Subcutaneous adipose tissue (tissue), 4 donors: ENCODE data around the gene TCF4. TPM values are rescaled to one million over a fixed set of nuclear protein-coding genes. Genes with fewer than 3 reads are reported as not detected.

Source experiments
- CTCF ChIP-seq: fragments of 450-650 bp; IDR thresholded peaks from one replicate; pipeline ENCODE4 v1.5.1; 2016; ENCODE audit warnings: low read depth, mild to moderate bottlenecking, control low read depth, antibody characterized with exemption, moderate library complexity
- total RNA-seq, 4 donors: library from RNA; depleted of rRNA; stranded (reverse); fragments of >200 nt; gene quantifications; one replicate each; pipeline ENCODE4 v1.1.0, GENCODE V29; 2016

Gene TCF4
- total RNA-seq, 4 donors from 2014 or later, result 110 to 250 (median 170) TPM

GRCh38 chr18:55396267-55396905 lies 191.6 kb downstream of the TCF4 start:
- TF ChIP-seq CTCF, result no peak

DNA sequence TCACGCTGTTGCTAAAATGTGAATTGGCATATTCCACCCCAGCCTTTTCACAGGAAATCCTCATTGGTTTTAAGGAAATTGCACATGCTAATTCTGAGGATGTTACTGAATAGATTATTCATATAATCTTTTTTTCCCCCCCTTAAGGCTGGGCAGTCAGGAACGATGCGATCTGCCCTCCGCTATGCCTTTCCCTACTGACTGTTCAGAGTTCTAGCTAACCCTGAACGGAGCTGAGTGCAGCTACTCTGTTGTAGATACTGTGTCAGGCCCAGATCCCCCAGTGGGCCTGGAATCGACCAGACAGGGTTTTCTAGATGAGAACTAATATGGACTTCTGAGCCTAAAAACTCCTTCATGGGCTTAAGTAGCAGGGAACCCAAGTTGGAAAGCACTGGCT lies 192.2 kb downstream of the TCF4 start:
- TF ChIP-seq CTCF, result no peak

DNA sequence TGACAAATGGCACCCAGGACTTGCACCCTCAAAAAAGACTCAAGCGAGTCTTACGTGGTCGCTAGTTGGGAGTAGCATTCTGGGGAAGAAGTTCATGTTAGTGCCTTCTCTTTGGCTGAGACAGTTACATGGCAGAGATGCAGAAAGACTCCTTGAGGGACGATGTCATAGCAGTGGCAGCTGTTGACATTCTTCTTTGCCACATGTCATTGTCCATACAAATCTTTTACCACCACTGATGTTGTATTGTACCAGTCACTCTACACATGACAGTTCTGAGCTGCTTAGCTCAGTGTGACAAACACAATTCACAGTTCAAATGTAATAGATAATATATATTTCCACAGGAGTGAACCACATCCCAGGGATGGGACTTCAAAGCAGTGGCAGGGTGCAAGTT lies 197.1 kb downstream of the TCF4 start:
- no peak for TF ChIP-seq CTCF

DNA sequence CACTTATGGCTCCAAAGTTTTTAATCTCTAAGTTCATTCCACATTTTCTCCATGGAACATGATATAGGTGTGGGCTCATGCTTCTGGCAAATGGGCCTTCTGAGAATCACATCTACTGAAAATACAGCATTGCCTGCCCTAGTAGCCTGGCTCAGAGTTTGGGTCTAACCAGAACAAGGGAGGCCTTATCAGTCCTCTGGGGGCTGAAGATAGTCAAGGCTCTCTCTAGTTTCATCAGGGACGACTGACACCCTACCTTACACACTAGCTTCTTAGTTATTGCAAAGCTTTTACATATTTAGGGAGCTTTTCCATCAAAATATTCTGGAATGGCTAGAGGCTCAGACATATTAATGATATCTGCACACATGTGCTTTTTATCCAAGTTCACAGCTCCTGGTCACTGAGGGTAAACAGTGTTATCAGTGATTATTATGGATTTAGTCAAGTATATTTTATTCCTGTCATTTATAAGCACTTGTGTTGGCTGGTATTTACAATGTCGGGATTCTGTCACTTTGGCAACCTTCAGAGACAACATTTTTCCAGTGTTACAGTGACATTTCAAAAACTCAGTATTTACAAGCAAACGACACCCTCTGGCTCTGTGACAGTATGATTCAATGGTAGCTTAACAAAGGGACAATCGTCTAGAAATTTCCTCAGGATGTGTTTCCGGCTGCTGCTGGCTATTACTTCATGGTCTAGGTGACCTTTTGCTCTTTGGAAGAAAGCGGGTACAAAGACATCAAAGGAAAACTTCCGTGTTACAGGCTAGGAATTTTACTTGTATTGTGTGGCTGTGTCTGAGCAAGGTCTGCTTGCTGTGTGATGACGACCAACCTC lies 200.6 kb downstream of the TCF4 start:
- no peak for TF ChIP-seq CTCF

DNA sequence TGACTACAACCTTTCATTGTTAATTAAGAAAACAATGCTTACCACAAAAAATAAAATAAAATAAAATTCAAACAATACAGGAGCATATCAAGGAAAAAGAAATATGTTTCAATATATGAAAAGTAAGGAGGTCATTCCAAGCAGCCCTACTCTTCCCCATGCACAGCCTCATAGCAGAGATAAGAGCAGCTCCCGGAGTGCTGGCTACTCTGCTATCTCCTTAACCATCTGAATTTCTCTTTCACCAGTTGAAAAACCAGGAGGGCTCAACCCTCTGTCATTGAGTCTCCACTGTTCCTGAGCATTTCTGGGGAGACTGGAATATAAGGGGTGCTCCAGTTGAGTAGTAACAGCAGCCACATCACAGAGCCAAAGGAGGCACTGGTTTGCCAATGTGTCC lies 201.4 kb downstream of the TCF4 start:
- TF ChIP-seq CTCF, result no peak

DNA sequence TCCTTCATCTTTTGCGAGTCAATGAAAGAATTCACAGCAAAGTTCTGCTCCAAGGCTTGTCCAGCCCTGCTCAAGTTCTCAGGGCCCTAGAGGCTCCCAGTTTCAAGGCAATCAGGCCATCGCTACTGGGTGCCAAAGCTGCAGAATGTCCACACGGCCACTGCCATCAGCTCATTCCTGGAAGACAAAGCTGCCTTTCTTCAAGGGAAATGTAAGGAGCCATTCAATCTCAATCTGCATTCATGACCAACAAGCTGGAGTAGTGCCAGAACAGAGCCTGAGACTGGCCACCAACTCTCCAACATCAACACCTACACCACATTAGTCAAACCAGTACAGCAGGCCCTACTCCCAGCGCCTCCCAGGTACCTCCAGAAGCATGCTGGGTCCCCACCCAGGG lies 202.2 kb downstream of the TCF4 start:
- TF ChIP-seq CTCF, result no peak

GRCh38 chr18:55384551-55385275 lies 203.3 kb downstream of the TCF4 start:
- TF ChIP-seq CTCF, result no peak
